GM08714 (cell line): ENCODE results near the gene CRYAB.
A peak's percentile ranks its signal among the peaks of the same experiment; 100 is the strongest.
"Not testable (repeated sequence)": the region's sequence is repeated elsewhere in the genome, so short reads cannot be mapped to it uniquely, and the experiment has no call there.

Source experiments
- H3K4me3 ChIP-seq: fragments of 200-500 bp; sonication (Bioruptor generic); 2 replicates; pipeline ENCODE4 v1.5.1; 2014; ENCODE audit warnings: mild to moderate bottlenecking, low read length, inconsistent platforms
- ZNF274 ChIP-seq: IDR thresholded peaks from 2 replicates; pipeline ENCODE4 v1.6.1; 2012; ENCODE audit warnings: mild to moderate bottlenecking, low read depth, low read length

The CRYAB gene

GRCh38 chr11:111938687-111939160 is 27.2 kb upstream of the CRYAB start:
- H3K4me3 ChIP-seq: no peak overlapping the region
- no peak for TF ChIP-seq ZNF274

DNA sequence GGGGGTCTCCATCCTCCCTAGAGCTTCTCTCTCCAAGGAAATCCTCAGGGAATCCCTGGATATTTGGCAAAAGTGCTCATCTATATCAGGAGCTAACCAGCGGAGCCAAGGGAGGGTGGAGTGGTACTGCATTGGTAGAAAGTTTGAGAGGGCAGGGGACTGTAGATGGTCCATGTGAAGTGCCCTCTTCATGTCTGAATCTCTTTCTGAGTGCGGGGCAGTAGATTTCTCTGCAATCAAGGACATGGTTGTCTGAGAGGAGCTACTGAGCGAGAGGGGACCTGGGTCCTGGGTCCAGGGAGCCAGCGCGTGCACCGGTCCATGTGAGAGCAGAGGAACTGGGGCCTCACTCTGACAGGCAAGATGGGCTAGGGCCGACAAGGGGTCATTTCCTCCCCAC is 26.3 kb upstream of the CRYAB start:
- TF ChIP-seq ZNF274: no peak
- no peak overlapping the region for H3K4me3 ChIP-seq

GRCh38 chr11:111937461-111937769 is 25.8 kb upstream of the CRYAB start:
- no peak for TF ChIP-seq ZNF274
- H3K4me3 ChIP-seq: peak overlapping the region; percentile 51; the same call in 1 of the 2 replicates

GRCh38 chr11:111936040-111936540 is 24.5 kb upstream of the CRYAB start:
- no peak overlapping the region for H3K4me3 ChIP-seq
- no peak for TF ChIP-seq ZNF274

DNA sequence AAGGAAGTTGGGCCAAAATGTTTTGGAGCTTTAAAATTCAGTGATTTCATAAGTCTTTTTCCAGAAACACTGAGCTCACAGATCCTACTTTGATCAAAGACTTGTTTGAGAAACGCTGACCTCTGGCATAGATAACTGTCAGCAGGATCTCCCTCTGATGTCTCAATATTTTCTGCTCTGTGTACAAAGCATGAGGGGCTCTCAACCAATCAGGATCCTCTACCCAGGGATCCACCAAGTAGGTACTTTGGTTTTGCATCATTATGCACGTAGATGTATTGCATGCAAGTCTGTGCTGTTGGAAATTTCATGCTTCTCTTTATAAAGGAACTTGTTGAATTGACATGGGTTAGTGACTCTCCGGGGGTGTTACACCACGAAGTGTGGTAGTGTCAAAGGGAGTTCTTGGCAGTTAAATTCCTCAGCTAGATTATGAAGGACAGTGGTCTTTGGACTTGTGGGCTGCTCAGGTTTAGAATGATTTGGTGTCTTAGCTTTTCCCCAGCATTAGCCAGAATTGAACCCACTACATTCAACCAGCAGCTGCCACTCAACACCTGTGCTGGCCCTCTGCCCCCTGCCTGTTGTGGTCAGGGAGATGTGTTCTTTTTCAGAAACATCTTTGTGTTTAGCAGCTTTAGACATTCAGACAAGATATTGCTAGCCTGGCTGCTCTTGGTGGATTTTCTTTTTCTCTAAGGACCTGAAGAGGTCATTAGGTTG is 23.9 kb upstream of the CRYAB start:
- no peak for TF ChIP-seq ZNF274

GRCh38 chr11:111934306-111934705 is 22.7 kb upstream of the CRYAB start:
- no peak for TF ChIP-seq ZNF274
- H3K4me3 ChIP-seq: no peak overlapping the region

More for the DNA sequence above, 23.9 kb upstream of the CRYAB start:
- H3K4me3 ChIP-seq: no peak overlapping the region

DNA sequence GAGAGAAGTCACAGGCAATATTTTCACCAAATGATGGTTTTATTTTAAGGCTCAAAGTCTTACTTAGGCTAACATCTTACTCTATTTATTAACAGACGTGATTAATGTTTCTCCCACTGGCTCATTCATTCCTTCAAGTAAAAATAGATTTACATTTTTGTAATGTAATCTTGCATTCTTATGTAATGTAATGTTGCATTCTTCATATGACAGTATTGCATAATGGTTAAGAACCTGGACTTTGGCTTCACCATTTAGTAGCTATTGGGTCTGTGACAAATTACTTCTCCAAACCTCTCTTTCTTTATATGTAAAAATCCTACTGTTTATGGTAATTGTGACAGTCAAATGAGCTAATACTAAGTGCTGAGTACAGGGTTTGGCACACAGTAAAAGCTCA is 22.3 kb upstream of the CRYAB start:
- no peak for TF ChIP-seq ZNF274

DNA sequence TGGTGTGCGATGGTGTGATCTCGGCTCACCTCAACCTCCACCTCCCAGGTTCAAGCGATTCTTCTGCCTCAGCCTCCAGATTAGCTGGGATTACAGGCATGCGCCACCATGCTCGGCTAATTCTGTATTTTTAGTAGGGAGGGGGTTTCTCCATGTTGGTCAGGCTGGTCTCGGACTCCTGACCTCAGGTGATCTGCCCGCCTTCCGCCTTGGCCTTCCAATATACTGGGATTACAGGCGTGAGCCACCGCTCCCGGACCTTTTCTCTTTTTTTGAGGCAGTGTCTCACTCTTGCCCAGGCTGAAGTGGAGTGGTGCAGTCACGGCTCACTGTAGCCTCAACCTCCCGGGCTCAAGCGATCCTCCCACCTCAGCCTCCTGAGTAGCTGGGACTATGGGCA is 21.6 kb upstream of the CRYAB start:
- H3K4me3 ChIP-seq: not testable (repeated sequence)

More for the DNA sequence above, 22.3 kb upstream of the CRYAB start:
- no peak overlapping the region for H3K4me3 ChIP-seq

DNA sequence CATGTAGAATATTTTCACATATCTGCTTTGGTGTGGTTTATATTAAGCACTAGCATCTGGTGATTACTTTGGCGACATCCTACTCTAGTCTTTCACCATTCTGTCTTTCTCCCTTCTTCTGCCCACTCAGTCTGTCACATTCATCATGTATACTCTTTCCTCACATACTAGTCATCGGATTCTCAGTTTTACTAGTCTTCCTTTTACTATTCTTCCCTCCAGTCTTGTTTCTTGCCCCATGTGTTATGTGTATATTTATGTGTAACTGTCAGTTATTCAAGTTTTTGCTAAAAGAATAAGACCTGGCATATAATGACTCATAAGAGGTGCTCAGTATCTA is 21.0 kb upstream of the CRYAB start:
- TF ChIP-seq ZNF274: no peak
- no peak overlapping the region for H3K4me3 ChIP-seq

- TF ChIP-seq ZNF274: no peak
- no peak overlapping the region for H3K4me3 ChIP-seq
These were observed 18.9 kb upstream of the CRYAB start for GRCh38 chr11:111930472-111930871.

DNA sequence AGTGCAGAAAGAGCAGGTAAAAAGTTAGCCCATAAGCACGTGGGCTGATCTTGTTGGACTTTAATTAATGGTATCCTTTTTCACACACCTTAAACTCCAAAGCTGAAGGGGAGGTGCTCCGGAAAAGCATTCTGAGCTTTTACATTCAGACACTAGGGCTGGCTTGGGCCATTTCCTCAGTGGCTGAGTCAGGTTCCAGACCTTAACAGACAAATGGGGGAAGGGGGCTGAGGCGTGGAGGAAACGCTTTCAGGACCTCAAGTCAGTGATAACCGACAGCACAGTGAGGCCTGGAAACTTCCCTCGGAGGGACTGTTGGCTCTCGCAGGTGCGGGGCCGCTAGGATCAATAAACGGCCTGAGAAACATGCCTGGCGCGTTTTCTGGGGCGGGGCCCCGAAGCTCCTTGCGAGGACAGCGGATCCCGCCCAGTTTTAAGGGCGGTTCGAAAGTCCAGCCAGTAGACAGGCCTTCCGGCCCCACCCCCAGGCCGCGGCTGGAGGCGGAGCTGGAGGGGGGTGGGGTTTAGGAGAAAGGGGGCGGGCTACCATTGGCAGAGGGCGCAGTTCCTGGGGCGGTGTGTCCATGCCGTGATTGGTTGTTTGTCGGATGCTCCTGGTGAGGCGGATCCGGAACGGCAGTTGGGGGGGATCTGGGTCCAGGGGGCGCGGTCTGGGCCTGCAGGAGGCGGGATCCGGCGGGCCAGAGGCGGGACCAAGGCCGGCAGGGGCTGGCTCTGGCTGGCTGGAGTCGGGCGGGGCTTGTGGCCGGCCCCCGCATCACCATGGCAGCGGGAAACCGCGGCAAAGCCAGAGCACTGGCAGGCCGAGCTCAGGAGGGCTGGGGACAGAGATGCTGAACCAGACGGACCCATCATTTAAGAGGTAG is 15.2 kb upstream of the CRYAB start:
- TF ChIP-seq ZNF274: no peak
- peak overlapping the region; percentile 45; the same call in 1 of the 2 replicates for H3K4me3 ChIP-seq

DNA sequence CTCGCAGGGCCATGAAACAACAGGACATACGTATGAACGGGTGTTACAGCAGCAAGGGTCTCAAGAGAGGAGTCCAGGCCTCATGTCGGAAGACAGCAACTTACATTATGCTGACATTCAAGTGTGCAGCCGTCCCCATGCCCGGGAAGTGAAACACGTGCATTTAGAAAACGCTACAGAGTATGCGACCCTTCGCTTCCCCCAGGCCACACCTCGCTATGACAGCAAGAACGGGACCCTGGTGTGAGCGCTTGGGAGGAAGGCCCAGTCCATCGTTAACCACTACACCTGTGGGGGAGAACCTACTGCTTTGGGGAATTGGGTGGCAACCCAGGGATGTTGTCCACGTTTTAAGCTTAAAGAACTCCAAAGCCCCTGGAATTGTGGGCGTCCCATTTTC is 14.4 kb upstream of the CRYAB start:
- H3K4me3 ChIP-seq: no peak overlapping the region
- TF ChIP-seq ZNF274: no peak

GRCh38 chr11:111923951-111924350 is 12.4 kb upstream of the CRYAB start:
- no peak for TF ChIP-seq ZNF274
- H3K4me3 ChIP-seq: no peak overlapping the region

GRCh38 chr11:111923351-111923788 is 11.8 kb upstream of the CRYAB start:
- no peak for TF ChIP-seq ZNF274

GRCh38 chr11:111922803-111923202 is 11.2 kb upstream of the CRYAB start:
- H3K4me3 ChIP-seq: no peak overlapping the region
- TF ChIP-seq ZNF274: no peak

More at GRCh38 chr11:111923351-111923788, 11.8 kb upstream of the CRYAB start:
- H3K4me3 ChIP-seq: no peak overlapping the region
